NCI-H446 (cell line): ENCODE measurements around the gene EPHB1.
"Not testable (repeated sequence)": the region's sequence is repeated elsewhere in the genome, so short reads cannot be mapped to it uniquely, and the experiment has no call there.

Experiments used
- DNase-seq, 2 experiments: peaks; one replicate each; lab custom pipeline; 2025; lab: John Stamatoyannopoulos, UW

EPHB1 gene

DNA sequence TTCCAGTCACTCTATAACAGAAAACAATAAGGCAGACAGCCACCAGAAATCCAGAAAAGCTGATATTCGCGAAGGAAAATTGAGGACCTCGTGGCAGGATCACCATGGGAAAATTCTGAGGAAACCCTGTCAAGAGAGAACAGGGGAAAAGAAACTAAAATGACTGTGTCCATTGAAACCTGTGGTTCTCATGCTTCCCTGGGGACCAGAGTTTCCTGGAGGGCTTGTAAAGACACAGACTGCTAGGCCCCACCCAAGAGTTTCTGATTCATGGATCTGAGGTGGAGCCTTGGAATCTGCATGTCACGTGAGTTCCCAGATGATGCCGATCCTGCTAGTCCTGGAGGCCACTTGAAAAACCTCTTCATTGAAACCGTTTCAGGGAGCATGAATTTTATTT, 420.5 kb downstream of the EPHB1 start:
- no peak for DNase-seq

- DNase-seq = no peak
Measured at GRCh38 chr3:135216659-135217058, 421.6 kb downstream of the EPHB1 start.

- DNase-seq = no peak
Measured at GRCh38 chr3:135217730-135218129, 422.7 kb downstream of the EPHB1 start.

DNA sequence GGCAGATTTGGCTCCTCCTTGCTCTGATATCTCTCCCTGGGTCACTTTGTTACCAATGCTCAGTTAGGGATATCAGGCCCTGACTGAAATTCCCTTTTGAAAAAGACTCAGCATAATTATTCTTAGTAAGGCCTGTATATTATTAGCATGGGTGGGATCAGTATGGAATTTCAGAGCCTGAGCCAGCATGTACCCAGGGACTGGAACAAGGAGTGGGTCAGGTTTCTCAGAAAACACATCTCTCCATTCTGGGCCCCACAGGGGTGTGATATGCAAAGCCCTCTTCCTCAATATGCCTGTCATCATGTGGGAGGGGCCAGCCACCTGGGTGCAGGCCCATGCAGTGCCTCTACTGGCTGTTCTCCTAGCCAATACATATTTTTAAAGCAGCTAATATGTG, 423.2 kb downstream of the EPHB1 start:
- DNase-seq = no peak

DNA sequence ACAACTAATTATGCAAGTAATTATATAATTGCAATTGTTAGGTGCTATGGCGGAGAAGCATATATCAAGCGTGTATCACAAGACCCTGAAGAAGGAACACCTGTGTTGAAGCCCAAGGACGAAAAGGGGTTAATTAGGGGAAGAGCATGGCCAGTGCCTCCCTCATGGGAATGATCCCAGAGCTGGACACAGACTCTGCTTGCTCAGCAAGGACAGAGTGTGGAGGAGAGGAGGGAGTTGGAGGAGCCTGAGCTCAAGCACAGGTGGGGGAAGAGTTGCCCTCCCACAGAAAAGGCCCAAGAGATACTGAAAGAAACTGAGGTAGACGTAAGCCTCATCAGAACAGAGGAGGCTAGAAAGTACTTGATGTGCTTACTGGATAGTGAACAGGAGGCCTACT, 423.7 kb downstream of the EPHB1 start:
- no peak for DNase-seq

GRCh38 chr3:135224815-135225362, 429.8 kb downstream of the EPHB1 start:
- no peak for DNase-seq

DNA sequence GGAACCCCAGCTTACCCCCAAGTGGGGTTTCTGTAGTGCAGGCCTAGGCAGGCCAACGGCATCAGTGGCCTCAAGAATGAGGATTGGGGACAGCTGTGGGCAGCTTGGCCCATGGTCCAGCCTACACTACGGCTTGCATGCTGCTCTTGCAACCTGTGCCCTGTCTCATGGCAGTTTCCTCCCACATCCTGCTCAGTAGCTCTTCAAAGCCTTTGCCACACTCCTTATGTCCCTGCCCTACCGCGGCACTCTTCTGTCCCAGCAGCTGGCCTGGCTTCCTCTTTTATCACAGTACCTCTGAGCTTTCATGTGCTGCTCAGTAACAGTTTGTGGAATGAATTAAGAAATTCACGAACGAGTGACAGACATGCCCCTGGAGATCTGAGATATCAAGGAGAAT, 431.0 kb downstream of the EPHB1 start:
- DNase-seq = no peak

GRCh38 chr3:135228201-135228600, 433.1 kb downstream of the EPHB1 start:
- DNase-seq = no peak

DNA sequence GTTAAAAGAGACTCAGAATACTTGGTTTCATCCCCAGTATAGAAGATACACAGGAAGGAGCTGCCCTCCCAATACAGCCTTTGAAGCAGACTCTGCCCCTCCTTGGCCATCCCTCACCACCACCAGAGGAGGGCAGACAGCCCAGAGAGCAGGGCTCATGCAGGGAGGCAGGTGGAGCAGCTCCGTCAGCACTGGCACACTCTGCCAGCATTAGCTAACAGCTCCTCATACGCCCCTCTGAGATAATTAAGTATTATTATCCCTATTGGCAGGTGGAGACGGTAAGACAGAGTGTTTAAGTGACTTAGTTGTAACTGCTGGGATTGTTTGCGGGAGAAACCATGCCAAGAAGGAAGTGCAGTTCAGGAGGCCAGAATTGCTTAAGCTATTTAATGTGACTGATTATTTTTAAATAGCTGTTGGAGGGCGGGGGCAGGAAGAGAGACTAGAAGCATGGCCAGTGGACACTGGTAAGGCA, 434.0 kb downstream of the EPHB1 start:
- DNase-seq = peak; percentile 56 to 81

GRCh38 chr3:135231737-135232136, 436.7 kb downstream of the EPHB1 start:
- no peak for DNase-seq

- no peak for DNase-seq
Measured at GRCh38 chr3:135232226-135232625, 437.2 kb downstream of the EPHB1 start.

DNA sequence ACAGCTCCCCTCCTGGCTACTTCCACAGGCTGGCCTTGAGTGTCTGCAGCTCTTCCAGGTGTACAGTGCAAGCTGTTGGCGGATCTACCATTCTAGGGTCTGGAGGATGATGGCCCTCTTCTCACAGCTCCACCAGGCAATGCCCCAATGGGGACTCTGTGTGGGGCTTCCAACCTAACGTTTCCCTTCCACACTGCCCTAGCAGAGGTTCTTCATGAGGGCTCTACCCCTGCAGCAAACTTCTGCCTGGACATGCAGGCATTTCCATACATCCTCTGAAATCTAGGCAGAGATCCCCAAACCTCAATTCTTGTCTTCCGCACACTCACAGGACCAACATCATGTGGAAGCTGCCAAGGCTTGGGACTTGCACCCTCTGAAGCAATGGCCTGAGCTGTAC, 438.4 kb downstream of the EPHB1 start:
- DNase-seq = not testable (repeated sequence)

GRCh38 chr3:135235541-135235940, 440.5 kb downstream of the EPHB1 start:
- no peak for DNase-seq

- DNase-seq = no peak
Measured at GRCh38 chr3:135237371-135238143, 442.5 kb downstream of the EPHB1 start.

DNA sequence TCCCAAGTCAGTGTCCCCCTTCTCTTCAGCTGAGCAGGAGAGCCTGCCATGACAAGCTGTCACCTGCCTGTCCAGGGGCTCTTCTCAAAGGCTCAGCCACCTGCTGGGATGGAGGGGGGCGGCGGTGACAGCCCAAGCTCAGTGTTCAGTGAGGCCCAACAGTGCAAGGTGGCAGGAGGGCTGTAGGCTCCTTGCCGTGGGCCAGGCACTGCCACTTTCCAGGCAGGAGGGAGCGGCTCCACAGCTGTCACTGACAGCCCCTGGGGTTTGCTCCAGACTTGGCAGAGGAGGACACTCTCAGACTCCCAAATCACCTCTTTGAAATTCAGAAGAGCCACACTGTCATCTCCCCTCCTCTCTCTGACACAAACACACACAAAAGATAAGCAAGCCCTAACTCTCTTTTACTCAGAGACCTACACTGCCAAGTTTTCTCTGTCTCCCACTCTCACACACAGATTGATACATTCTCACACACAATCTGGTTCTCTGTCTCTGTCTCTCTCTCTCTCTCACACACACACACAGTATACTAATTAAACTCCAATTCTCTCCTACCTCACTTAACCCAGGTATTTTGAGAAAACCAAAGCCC, 443.3 kb downstream of the EPHB1 start:
- peak in 1 of 2 experiments; percentile 18 for DNase-seq

DNA sequence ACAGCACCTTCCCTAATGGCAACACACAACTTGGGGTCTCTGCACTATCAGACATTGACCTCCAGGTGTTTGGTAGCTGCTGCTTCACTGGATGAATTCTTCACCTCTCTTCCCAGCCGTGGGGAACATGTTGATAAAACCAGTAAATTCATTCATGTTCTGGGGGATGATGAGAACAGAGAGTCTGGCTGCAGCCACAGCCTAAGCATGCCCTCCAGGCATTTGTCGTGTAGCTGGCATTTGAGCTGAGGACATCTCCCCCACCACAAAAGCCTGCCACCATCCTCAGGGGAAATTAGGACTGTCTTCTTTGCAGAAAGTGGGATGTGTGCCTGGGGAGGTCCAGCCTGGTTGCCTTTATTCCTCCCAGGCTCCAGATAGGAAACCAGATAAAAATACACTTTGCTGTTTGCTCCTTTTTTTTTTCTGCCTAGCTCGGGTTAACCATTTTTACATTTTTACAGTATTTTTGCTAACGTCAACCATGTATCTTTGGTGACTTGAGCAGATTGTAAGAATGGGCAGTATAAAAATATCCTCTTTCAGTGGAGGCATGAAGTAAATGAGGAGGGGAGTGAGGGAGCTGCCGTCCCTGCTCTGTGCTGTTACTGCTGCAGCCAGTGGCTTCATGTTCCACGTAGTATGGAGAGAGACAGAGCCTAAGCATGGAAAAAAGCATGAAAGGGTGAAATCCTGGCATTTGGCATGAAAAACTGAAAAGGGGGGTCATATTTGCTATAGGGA, 444.0 kb downstream of the EPHB1 start:
- no peak for DNase-seq

DNA sequence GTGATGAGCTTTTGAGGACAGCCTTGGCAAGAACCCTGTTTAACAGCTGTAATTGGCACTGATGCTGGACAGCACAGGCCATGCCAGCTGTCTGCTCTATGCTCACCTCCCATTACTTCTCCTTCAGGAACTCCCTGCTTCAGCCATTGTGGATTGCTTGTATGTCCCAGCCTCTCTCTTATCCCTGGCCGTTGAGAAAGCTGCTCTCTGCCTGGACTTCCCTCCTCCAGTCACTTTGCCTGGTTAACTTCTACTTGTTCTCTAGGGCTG, 444.5 kb downstream of the EPHB1 start:
- DNase-seq = peak; percentile 27 to 75

GRCh38 chr3:135240426-135240825, 445.4 kb downstream of the EPHB1 start:
- no peak for DNase-seq

GRCh38 chr3:135242285-135242684, 447.2 kb downstream of the EPHB1 start:
- no peak for DNase-seq

DNA sequence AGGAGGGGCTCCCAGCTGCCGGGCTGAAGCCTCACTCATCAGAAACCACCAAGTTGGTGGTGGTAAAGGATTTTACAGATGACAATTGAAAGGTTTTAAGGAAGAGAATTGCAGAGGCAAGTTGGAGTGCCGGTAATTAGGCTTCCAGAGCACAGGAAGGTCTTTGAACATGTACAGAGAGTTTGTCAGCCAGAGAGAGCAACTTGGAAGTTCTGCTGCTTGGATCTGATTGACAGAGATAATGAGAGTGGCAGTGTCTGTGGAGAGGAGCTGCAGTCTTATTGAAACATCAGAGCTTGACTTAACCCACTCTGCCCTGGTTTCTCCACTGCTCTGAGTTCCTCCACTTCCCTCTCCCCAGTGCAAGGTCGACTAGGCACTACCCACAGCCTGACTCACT, 448.6 kb downstream of the EPHB1 start:
- no peak for DNase-seq

DNA sequence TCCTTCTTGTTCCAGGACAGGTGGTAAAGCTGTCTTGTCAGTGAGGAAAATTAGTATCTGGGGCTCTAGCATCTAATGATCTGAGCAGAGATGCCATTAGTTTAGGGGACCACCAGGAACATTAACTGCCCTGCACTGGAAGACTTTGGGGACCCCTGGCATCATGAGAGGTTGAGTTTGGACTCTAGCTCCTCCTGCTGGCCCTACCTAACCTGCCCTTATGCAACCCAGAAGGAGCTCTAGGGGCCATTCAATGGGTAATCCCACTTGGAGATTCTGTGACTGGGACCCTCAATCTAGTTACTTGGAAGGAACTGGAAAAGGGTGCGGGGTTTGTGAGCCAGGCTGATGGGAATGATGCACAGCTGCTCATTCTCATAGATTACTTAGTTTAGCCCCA, 451.0 kb downstream of the EPHB1 start:
- DNase-seq = no peak

- no peak for DNase-seq
Measured at GRCh38 chr3:135248213-135248612, 453.2 kb downstream of the EPHB1 start.

GRCh38 chr3:135249186-135249585, 454.1 kb downstream of the EPHB1 start:
- no peak for DNase-seq
